NCI-H1694 treated with DMSO at 0.1 percent for 48 hours (cell line): ENCODE results near the gene MTAP.
"Not testable (repeated sequence)": the region's sequence is repeated elsewhere in the genome, so short reads cannot be mapped to it uniquely, and the experiment has no call there.

ENCODE experiments used
- DNase-seq: peaks from one replicate; lab custom pipeline; 2025; lab: John Stamatoyannopoulos, UW

The MTAP gene

DNA sequence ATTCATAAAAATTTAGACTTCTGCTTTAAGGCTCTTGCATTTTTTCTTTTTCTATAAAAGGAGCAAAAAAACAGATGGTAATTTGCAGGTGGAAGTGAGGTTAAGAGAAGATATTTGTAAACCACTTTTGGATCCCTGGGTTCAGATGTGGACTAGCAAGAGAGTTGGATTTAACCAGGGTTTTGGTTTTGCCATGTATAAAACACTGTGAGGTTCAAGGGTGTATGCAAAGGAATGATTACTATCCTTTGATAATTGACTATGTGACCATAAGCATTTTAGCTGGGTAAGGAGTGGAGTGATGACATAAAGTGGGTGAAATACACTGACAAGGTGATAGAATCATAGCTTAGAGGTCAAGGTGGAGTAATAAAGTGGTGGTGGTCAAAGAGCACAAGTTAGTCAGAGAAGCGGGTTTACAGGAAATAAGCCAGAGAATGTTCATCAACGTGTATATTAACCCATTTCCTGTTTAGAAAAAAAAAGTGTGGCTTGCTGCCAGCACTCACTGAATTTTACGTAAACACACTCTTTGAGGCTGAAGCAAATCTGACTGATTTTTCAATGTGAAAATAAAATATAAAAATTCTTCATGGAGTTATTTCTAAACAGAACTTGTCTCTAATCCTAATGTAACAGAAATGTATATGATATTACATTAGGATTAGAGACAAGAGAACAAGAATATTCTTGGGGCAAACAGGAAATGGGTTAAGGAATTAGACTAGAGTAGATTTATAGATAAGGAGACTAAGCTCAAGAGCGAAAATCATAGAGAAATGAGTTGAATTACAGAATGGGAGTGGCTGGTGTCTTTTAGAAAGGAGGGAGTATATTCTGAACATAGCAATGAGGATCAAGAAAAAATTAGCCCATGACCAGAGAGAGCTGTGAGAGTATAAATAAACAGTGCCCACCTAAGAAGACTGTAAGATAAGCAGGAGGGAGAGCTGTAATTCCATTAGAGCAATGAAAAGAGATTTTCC is 117.2 kb downstream of the MTAP start:
- DNase-seq: no peak

GRCh38 chr9:21923694-21924093 is 121.3 kb downstream of the MTAP start:
- no peak for DNase-seq

- DNase-seq: no peak
These were observed 125.3 kb downstream of the MTAP start for GRCh38 chr9:21927752-21928151.

DNA sequence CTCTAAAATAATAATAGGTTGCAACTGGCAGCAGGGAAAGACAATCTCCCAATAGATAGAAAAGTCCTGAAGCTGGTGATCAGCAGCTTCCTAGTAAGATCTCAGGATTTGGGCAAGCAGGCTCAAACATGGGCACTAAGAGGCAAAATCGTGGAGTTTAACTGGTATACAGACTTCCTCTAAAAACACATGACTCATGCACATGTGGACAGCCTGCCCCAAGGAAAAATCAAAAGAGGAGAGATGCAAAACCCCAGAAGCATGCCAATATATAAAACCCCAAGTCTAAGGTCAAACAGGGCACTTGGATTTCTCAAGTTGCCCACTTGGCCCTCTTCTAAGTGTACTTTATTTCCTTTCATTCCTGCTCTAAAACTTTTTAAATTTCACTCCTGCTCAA is 129.0 kb downstream of the MTAP start:
- no peak for DNase-seq

DNA sequence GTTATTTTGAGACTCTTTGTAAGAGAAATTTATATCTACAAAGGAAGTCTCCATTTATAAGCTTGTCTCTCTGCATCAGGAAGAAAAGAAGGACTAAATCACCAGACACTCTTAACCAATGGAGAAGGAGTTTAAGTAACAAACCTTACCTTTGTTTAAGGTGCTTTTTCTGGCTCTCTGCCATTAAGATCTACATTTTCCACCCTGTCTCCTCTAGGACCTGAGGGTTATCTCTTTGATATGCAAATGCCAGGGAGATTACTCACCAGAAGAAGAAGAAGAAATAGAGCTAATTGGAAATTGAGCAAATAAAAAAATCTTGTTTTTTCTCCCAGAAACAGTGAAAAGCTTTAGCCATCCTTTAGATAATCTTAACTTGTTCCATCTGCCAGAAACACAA is 130.8 kb downstream of the MTAP start:
- no peak for DNase-seq

- DNase-seq: no peak
These were observed 131.4 kb downstream of the MTAP start for GRCh38 chr9:21933865-21934264.

DNA sequence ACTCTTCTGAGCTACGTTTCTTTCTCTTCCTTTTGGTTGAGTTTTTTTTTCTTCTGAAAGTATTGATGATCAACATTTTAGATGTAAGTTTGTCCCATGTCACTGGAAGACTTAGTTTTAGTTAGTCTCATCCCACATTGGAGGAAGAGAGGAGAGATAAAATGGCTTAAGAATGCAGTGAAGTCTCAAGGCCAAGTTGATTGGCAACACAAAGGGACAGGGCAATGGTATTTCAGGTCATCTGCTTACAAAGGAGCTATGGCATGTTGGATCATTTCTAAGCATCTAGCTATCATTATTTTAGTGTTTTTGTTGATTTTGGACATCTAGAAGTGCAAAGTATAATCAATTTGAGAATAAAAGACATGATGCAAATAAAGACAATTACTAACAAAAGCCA is 133.2 kb downstream of the MTAP start:
- DNase-seq: no peak

- no peak for DNase-seq
These were observed 133.7 kb downstream of the MTAP start for GRCh38 chr9:21936161-21936560.

- DNase-seq: no peak
These were observed 139.0 kb downstream of the MTAP start for GRCh38 chr9:21941337-21941995.

GRCh38 chr9:21943464-21943863 is 141.0 kb downstream of the MTAP start:
- DNase-seq: no peak

DNA sequence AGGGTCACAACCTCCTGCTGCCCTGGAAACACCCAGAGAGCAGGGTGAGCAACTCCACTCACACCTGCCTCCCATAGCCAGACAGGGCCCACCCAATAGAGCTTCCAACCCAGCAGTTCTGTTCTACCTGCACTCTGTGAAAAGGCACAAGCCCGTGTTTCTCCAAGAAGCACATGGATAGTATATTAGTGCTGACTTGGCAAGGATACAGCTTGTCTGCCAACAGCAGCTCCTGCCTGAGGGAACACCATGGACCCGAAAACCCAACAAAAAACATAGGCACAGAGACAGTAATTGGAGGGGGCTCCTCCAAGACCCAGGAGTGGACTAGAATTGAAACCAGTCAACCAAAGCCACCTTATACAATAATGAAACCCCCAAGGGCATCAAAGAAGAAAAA is 143.2 kb downstream of the MTAP start:
- DNase-seq: no peak

- DNase-seq: no peak
These were observed 156.4 kb downstream of the MTAP start for GRCh38 chr9:21958833-21959232.

- DNase-seq: not testable (repeated sequence)
These were observed 156.8 kb downstream of the MTAP start for GRCh38 chr9:21959268-21959667.

- DNase-seq: no peak
These were observed 159.1 kb downstream of the MTAP start for GRCh38 chr9:21961569-21961968.

DNA sequence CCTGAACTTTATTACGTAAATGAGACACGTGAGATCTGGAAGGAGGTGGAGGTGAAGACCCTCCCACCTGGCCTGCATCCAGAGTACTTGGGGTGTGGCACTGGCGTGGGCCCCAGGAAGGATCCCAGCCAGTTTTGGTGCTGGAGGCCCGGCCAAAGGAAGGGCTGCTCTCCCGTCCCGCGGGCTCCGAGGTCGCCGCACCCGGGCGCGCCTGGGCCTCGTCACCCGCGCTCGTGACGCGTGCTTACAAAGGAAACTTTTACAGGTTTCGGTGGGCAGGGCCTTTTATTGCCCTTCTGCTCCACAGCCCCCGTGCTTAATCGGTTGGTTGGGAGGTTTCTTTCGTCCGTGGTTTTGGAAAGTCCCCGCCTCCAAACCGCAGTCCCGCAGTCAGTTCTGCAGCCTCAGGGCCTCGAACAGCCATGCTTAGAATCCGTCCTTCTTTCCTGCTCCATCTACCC is 162.5 kb downstream of the MTAP start:
- no peak for DNase-seq

GRCh38 chr9:21965401-21965951 is 163.0 kb downstream of the MTAP start:
- DNase-seq: no peak

GRCh38 chr9:21966140-21966851 is 163.9 kb downstream of the MTAP start:
- no peak for DNase-seq

GRCh38 chr9:21967169-21967568 is 164.7 kb downstream of the MTAP start:
- DNase-seq: no peak

DNA sequence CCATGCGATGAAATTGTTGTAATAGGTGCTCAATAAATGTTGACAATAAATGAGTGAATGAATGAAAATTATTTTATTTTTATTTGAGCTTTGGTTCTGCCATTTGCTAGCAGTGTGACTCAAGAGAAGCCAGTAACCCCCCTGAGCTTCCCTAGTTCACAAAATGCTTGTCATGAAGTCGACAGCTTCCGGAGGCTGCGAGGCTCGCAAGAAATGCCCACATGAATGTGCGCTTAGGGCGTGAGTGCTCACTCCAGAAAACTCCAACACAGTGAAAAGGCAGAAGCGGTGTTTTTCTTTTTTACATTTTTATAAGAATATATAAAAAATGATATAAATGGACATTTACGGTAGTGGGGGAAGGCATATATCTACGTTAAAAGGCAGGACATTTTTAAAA is 165.3 kb downstream of the MTAP start:
- no peak for DNase-seq

- no peak for DNase-seq
These were observed 166.0 kb downstream of the MTAP start for GRCh38 chr9:21968331-21969010.
